GM12878 (cell line): ENCODE results near the gene PPP1R37. TPM values are rescaled to one million over a fixed set of nuclear protein-coding genes. Genes with fewer than 3 reads are reported as not detected.

ENCODE experiments used
- CBFB ChIP-seq: IDR thresholded peaks from 2 replicates; pipeline ENCODE4 v1.6.1; 2016; ENCODE audit warnings: antibody characterized with exemption, low read depth
- CBX5 ChIP-seq: sonication (generic); IDR thresholded peaks from 2 replicates; pipeline ENCODE4 v1.6.1; 2016; ENCODE audit warnings: low read depth, moderate library complexity, mild to moderate bottlenecking, inconsistent platforms
- CHD4 ChIP-seq: fragments of 200-600 bp; sonication (generic); IDR thresholded peaks from 2 replicates; pipeline ENCODE4 v1.6.1; 2016; ENCODE audit warnings: mild to moderate bottlenecking
- CREB1 ChIP-seq: IDR thresholded peaks from 2 replicates; pipeline ENCODE4 v1.6.1; 2012; ENCODE audit warnings: low read depth, mild to moderate bottlenecking, inconsistent platforms
- FOS ChIP-seq: IDR thresholded peaks from 3 replicates; pipeline ENCODE4 v1.6.1; 2011; ENCODE audit warnings: borderline replicate concordance; ENCODE audit not compliant: insufficient read length; ENCODE audit errors: extremely low read depth
- FOXM1 ChIP-seq: IDR thresholded peaks from 2 replicates; pipeline ENCODE4 v1.6.1; 2012; ENCODE audit warnings: low read depth, mild to moderate bottlenecking, inconsistent platforms, low read length, moderate library complexity
- HDAC6 ChIP-seq: fragments of 200-600 bp; sonication (generic); IDR thresholded peaks from one replicate; pipeline ENCODE4 v1.8.0; 2017; ENCODE audit warnings: antibody characterized with exemption; ENCODE audit not compliant: unreplicated experiment
- IKZF2 ChIP-seq, 2 experiments: fragments of 450-650 bp; IDR thresholded peaks; 2 replicates each; pipeline ENCODE4 v1.6.1; 2017; ENCODE audit warnings: mild to moderate bottlenecking in 2 of 2, moderate library complexity in 2 of 2
- IRF4 ChIP-seq: IDR thresholded peaks from 2 replicates; pipeline ENCODE4 v1.6.1; 2011; ENCODE audit warnings: low read depth, low read length
- JUND ChIP-seq: IDR thresholded peaks from 2 replicates; pipeline ENCODE4 v1.6.1; 2012; ENCODE audit warnings: low read depth, mild to moderate bottlenecking, low read length, improper control_type of control experiment, moderate library complexity
- MXI1 ChIP-seq: fragments of 150-350 bp; IDR thresholded peaks from 2 replicates; pipeline ENCODE4 v1.6.1; 2011; ENCODE audit warnings: low read depth, mild to moderate bottlenecking, inconsistent platforms, low read length, improper control_type of control experiment
- NFYA ChIP-seq: IDR thresholded peaks from 2 replicates; pipeline ENCODE4 v1.6.1; 2011; ENCODE audit warnings: low read depth, mild to moderate bottlenecking, low read length, improper control_type of control experiment, borderline replicate concordance
- NR2C2 ChIP-seq: IDR thresholded peaks from 2 replicates; pipeline ENCODE4 v1.6.1; 2011; ENCODE audit warnings: borderline replicate concordance, low read depth; ENCODE audit not compliant: control insufficient read depth, insufficient read length
- RFX5 ChIP-seq: IDR thresholded peaks from 2 replicates; pipeline ENCODE4 v1.6.1; 2011; ENCODE audit warnings: low read depth, low read length, improper control_type of control experiment
- SMAD1 ChIP-seq: fragments of 450-650 bp; IDR thresholded peaks from 2 replicates; pipeline ENCODE4 v1.6.1; 2018; ENCODE audit warnings: mild to moderate bottlenecking, low read depth; ENCODE audit not compliant: partially characterized antibody
- SREBF1 ChIP-seq: IDR thresholded peaks from 2 replicates; pipeline ENCODE4 v1.6.1; 2012; ENCODE audit warnings: mild to moderate bottlenecking, low read length
- TAF1 ChIP-seq: IDR thresholded peaks from 2 replicates; pipeline ENCODE4 v1.6.1; 2011; ENCODE audit warnings: mild to moderate bottlenecking, low read depth, low read length, borderline replicate concordance
- ZBED1 ChIP-seq: IDR thresholded peaks from 2 replicates; pipeline ENCODE4 v1.6.1; 2016; ENCODE audit warnings: borderline replicate concordance
- polyA plus RNA-seq, 11 experiments: library from polyadenylated mRNA; depleted of rRNA in 4 of 11; unstranded in 6 of 11; stranded (reverse) in 5 of 11; fragments of >200 nt; fragmentation: Nextera tagmentation in 4 of 11; fragmentation: Illumina TruSeq in 1 of 11; extraction: Ambion mirVana in 4 of 11; extraction: Trizol in 1 of 11; gene quantifications; 1 replicate in 1 of 11; 2 replicates in 10 of 11; pipeline versions ENCODE4 v1.2.1 to v1.2.3, GENCODE V29; 2011 to 2016; ENCODE audit warnings: inconsistent platforms in 2 of 11, missing spikeins in 2 of 11, low read depth in 1 of 11
- total RNA-seq, 4 experiments: library from RNA; depleted of rRNA in 3 of 4; stranded (reverse); fragments of >200 nt in 3 of 4; fragmentation: Illumina TruSeq in 1 of 4; extraction: Trizol in 1 of 4; gene quantifications; 2 replicates each; pipeline versions ENCODE4 v1.2.1 to v1.2.3, GENCODE V29; 2013 to 2021
- TF ChIP-seq, protein P1 (sequence below): IDR thresholded peaks from 2 replicates; pipeline ENCODE4 v1.6.1; 2012; ENCODE audit warnings: low read length, inconsistent platforms
- TF ChIP-seq, protein P2 (sequence below): IDR thresholded peaks from 2 replicates; pipeline ENCODE4 v1.6.1; 2011; ENCODE audit warnings: borderline replicate concordance, low read depth, mild to moderate bottlenecking, moderate library complexity, low read length; ENCODE audit not compliant: insufficient read depth, poor library complexity, severe bottlenecking
- TF ChIP-seq, protein P3 (sequence below): fragments of 450-650 bp; IDR thresholded peaks from 2 replicates; pipeline ENCODE4 v1.6.1; 2017; ENCODE audit warnings: mild to moderate bottlenecking, moderate library complexity
- TF ChIP-seq, protein P4 (sequence below): fragments of 450-650 bp; formaldehyde crosslinking; IDR thresholded peaks from 2 replicates; pipeline ENCODE4 v1.4.0; 2022; ENCODE audit warnings: mild to moderate bottlenecking, moderate library complexity

Gene PPP1R37
- total and polyA plus RNA-seq, 10 of the 15 experiments (the other 5 are each of a cell fraction or from before 2014, with no cell fraction given), result 0.09 to 21.3 (median 5.1) TPM; not detected in 1

DNA sequence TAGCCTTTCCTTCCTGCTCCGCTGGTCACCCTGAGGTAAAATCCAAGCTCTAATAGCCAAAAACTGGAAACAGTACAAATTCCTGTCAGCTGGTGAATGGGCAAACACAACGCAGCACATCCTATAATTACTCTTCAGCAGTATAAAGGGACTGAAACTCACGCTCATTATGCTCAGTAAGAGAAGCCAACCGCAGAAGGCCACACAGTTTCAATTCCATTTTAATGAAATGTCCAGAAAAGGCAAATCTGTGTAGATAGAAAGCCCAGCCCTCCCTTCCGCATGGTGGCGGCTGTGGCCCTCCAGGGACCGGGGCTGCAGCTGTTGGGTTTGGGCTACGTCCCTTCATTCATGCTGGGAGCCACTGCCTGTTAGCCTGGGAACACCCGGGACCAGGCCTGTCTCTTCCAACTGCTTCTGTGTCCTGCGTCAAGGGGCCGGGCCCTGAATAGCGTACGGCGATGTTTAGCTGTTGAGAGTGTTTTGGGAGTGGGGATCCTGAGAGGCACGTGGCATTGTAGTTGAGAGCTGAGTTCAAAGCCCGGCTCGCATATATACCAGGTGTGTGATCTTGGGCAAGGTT lies 44.3 kb downstream of the PPP1R37 start (continued):
- TF ChIP-seq TAF1 (no peak), CBX5 (no peak), MXI1 (peak; percentile 61; the same call in 1 of the 2 replicates), CBFB (peak; percentile 88), JUND (no peak), CREB1 (no peak), NR2C2 (no peak), RFX5 (no peak), IRF4 (peak; percentile 58; the same call in 1 of the 2 replicates), CHD4 (no peak), FOXM1 (peak; percentile 53; the same call in 1 of the 2 replicates), SMAD1 (no peak), ZBED1 (no peak), NFYA (no peak), IKZF2 (IDR thresholded peaks at IDR 0.05) (peak; percentile 95 to 96), HDAC6 (no peak), SREBF1 (no peak), FOS (no peak)
- TF ChIP-seq, protein P1, sequence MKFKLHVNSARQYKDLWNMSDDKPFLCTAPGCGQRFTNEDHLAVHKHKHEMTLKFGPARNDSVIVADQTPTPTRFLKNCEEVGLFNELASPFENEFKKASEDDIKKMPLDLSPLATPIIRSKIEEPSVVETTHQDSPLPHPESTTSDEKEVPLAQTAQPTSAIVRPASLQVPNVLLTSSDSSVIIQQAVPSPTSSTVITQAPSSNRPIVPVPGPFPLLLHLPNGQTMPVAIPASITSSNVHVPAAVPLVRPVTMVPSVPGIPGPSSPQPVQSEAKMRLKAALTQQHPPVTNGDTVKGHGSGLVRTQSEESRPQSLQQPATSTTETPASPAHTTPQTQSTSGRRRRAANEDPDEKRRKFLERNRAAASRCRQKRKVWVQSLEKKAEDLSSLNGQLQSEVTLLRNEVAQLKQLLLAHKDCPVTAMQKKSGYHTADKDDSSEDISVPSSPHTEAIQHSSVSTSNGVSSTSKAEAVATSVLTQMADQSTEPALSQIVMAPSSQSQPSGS, result no peak
- TF ChIP-seq, protein P2, sequence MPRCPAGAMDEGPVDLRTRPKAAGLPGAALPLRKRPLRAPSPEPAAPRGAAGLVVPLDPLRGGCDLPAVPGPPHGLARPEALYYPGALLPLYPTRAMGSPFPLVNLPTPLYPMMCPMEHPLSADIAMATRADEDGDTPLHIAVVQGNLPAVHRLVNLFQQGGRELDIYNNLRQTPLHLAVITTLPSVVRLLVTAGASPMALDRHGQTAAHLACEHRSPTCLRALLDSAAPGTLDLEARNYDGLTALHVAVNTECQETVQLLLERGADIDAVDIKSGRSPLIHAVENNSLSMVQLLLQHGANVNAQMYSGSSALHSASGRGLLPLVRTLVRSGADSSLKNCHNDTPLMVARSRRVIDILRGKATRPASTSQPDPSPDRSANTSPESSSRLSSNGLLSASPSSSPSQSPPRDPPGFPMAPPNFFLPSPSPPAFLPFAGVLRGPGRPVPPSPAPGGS, result no peak
- TF ChIP-seq, protein P3, sequence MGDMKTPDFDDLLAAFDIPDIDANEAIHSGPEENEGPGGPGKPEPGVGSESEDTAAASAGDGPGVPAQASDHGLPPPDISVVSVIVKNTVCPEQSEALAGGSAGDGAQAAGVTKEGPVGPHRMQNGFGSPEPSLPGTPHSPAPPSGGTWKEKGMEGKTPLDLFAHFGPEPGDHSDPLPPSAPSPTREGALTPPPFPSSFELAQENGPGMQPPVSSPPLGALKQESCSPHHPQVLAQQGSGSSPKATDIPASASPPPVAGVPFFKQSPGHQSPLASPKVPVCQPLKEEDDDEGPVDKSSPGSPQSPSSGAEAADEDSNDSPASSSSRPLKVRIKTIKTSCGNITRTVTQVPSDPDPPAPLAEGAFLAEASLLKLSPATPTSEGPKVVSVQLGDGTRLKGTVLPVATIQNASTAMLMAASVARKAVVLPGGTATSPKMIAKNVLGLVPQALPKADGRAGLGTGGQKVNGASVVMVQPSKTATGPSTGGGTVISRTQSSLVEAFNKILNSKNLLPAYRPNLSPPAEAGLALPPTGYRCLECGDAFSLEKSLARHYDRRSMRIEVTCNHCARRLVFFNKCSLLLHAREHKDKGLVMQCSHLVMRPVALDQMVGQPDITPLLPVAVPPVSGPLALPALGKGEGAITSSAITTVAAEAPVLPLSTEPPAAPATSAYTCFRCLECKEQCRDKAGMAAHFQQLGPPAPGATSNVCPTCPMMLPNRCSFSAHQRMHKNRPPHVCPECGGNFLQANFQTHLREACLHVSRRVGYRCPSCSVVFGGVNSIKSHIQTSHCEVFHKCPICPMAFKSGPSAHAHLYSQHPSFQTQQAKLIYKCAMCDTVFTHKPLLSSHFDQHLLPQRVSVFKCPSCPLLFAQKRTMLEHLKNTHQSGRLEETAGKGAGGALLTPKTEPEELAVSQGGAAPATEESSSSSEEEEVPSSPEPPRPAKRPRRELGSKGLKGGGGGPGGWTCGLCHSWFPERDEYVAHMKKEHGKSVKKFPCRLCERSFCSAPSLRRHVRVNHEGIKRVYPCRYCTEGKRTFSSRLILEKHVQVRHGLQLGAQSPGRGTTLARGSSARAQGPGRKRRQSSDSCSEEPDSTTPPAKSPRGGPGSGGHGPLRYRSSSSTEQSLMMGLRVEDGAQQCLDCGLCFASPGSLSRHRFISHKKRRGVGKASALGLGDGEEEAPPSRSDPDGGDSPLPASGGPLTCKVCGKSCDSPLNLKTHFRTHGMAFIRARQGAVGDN, result peak; percentile 77
- TF ChIP-seq, protein P4, sequence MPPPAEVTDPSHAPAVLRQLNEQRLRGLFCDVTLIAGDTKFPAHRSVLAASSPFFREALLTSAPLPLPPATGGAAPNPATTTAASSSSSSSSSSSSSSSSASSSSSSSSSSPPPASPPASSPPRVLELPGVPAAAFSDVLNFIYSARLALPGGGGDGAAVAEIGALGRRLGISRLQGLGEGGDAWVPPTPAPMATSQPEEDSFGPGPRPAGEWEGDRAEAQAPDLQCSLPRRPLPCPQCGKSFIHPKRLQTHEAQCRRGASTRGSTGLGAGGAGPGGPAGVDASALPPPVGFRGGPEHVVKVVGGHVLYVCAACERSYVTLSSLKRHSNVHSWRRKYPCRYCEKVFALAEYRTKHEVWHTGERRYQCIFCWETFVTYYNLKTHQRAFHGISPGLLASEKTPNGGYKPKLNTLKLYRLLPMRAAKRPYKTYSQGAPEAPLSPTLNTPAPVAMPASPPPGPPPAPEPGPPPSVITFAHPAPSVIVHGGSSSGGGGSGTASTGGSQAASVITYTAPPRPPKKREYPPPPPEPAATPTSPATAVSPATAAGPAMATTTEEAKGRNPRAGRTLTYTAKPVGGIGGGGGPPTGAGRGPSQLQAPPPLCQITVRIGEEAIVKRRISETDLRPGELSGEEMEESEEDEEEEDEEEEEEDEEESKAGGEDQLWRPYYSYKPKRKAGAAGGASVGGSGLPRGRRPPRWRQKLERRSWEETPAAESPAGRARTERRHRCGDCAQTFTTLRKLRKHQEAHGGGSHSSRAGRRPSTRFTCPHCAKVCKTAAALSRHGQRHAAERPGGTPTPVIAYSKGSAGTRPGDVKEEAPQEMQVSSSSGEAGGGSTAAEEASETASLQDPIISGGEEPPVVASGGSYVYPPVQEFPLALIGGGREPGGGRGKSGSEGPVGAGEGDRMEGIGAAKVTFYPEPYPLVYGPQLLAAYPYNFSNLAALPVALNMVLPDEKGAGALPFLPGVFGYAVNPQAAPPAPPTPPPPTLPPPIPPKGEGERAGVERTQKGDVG (CRISPR knock-in tag), result no peak
